HEK293 (cell line): ENCODE results near the gene TMEM106C.

ENCODE experiments used
- EGR2 ChIP-seq: fragments of 450-650 bp; formaldehyde crosslinking; IDR thresholded peaks from 2 replicates; pipeline ENCODE4 v1.5.1; 2016; ENCODE audit warnings: low read depth, missing biosample characterization, missing genetic modification characterization
- GLIS2 ChIP-seq: fragments of 450-650 bp; formaldehyde crosslinking; IDR thresholded peaks from 2 replicates; pipeline ENCODE4 v1.5.1; 2016; ENCODE audit warnings: missing biosample characterization, missing genetic modification characterization
- HOXA7 ChIP-seq: sonication (generic); formaldehyde crosslinking; IDR thresholded peaks from 2 replicates; pipeline ENCODE4 v1.8.1; 2022; ENCODE audit warnings: missing genetic modification reagents, borderline replicate concordance
- INSM2 ChIP-seq: fragments of 450-650 bp; formaldehyde crosslinking; IDR thresholded peaks from 2 replicates; pipeline ENCODE4 v1.5.1; 2016; ENCODE audit warnings: missing biosample characterization, missing genetic modification characterization
- KLF1 ChIP-seq: fragments of 450-650 bp; formaldehyde crosslinking; IDR thresholded peaks from 2 replicates; pipeline ENCODE4 v1.5.1; 2016; ENCODE audit warnings: missing biosample characterization, missing genetic modification characterization
- MEIS1 ChIP-seq: sonication (generic); formaldehyde crosslinking; IDR thresholded peaks from 2 replicates; pipeline ENCODE4 v1.8.1; 2022; ENCODE audit warnings: missing genetic modification reagents, mild to moderate bottlenecking, borderline replicate concordance
- MZF1 ChIP-seq: fragments of 450-650 bp; formaldehyde crosslinking; IDR thresholded peaks from 2 replicates; pipeline ENCODE4 v1.5.1; 2017; ENCODE audit warnings: missing biosample characterization, missing genetic modification characterization, borderline replicate concordance
- OVOL3 ChIP-seq: fragments of 450-650 bp; formaldehyde crosslinking; IDR thresholded peaks from 2 replicates; pipeline ENCODE4 v1.5.1; 2016; ENCODE audit warnings: missing biosample characterization, missing genetic modification characterization
- PRDM1 ChIP-seq: fragments of 450-650 bp; formaldehyde crosslinking; IDR thresholded peaks from 2 replicates; pipeline ENCODE4; 2016; ENCODE audit warnings: missing biosample characterization, missing genetic modification characterization
- ZBTB10 ChIP-seq: fragments of 450-650 bp; formaldehyde crosslinking; IDR thresholded peaks from 2 replicates; pipeline ENCODE4 v1.5.1; 2016; ENCODE audit warnings: missing biosample characterization, missing genetic modification characterization
- ZBTB48 ChIP-seq: fragments of 450-650 bp; formaldehyde crosslinking; IDR thresholded peaks from 2 replicates; pipeline ENCODE4 v1.5.1; 2016; ENCODE audit warnings: missing biosample characterization, missing genetic modification characterization
- ZBTB6 ChIP-seq: fragments of 450-650 bp; formaldehyde crosslinking; IDR thresholded peaks from 2 replicates; pipeline ENCODE4 v1.5.1; 2017; ENCODE audit warnings: missing biosample characterization, missing genetic modification characterization
- ZNF112 ChIP-seq: fragments of 450-650 bp; formaldehyde crosslinking; IDR thresholded peaks from 2 replicates; pipeline ENCODE4 v1.5.0; 2017; ENCODE audit warnings: missing biosample characterization, missing genetic modification characterization
- ZNF114 ChIP-seq: fragments of 450-650 bp; formaldehyde crosslinking; IDR thresholded peaks from 2 replicates; pipeline ENCODE4 v1.5.0; 2017; ENCODE audit warnings: missing biosample characterization, missing genetic modification characterization
- ZNF184 ChIP-seq: fragments of 450-650 bp; IDR thresholded peaks from 2 replicates; pipeline ENCODE4 v1.5.1; 2018; ENCODE audit warnings: missing biosample characterization, mild to moderate bottlenecking, missing genetic modification characterization
- ZNF24 ChIP-seq: fragments of 450-650 bp; formaldehyde crosslinking; IDR thresholded peaks from 2 replicates; pipeline ENCODE4 v1.5.1; 2016; ENCODE audit warnings: missing biosample characterization, missing genetic modification characterization
- ZNF366 ChIP-seq: fragments of 450-650 bp; formaldehyde crosslinking; conservative IDR thresholded peaks from 2 replicates; pipeline ENCODE4 v1.5.1; 2016; ENCODE audit warnings: missing biosample characterization, missing genetic modification characterization
- ZNF391 ChIP-seq: fragments of 450-650 bp; formaldehyde crosslinking; IDR thresholded peaks from 2 replicates; pipeline ENCODE4 v1.5.1; 2016; ENCODE audit warnings: low read depth, missing biosample characterization, missing genetic modification characterization, borderline replicate concordance
- ZNF423 ChIP-seq: fragments of 450-650 bp; formaldehyde crosslinking; IDR thresholded peaks from 2 replicates; pipeline ENCODE4 v1.5.1; 2016; ENCODE audit warnings: missing biosample characterization, missing genetic modification characterization
- ZNF449 ChIP-seq: fragments of 450-650 bp; formaldehyde crosslinking; IDR thresholded peaks from 2 replicates; pipeline ENCODE4 v1.5.1; 2017; ENCODE audit warnings: missing biosample characterization, mild to moderate bottlenecking, missing genetic modification characterization, moderate library complexity
- ZNF513 ChIP-seq: fragments of 450-650 bp; IDR thresholded peaks from 2 replicates; pipeline ENCODE4 v1.5.1; 2018; ENCODE audit warnings: missing biosample characterization, missing genetic modification characterization
- ZNF521 ChIP-seq: fragments of 450-650 bp; formaldehyde crosslinking; IDR thresholded peaks from 2 replicates; pipeline ENCODE4 v1.5.1; 2017; ENCODE audit warnings: missing biosample characterization, mild to moderate bottlenecking, missing genetic modification characterization
- ZNF571 ChIP-seq: fragments of 450-650 bp; formaldehyde crosslinking; IDR thresholded peaks from 2 replicates; pipeline ENCODE4 v1.5.0; 2017; ENCODE audit warnings: missing biosample characterization, missing genetic modification characterization
- ZNF596 ChIP-seq: fragments of 450-650 bp; IDR thresholded peaks from 2 replicates; pipeline ENCODE4 v1.5.0; 2018; ENCODE audit warnings: missing biosample characterization, mild to moderate bottlenecking, missing genetic modification characterization, moderate library complexity
- ZNF610 ChIP-seq: fragments of 450-650 bp; formaldehyde crosslinking; IDR thresholded peaks from 2 replicates; pipeline ENCODE4 v1.5.1; 2016; ENCODE audit warnings: missing biosample characterization, missing genetic modification characterization, borderline replicate concordance
- ZNF639 ChIP-seq: fragments of 450-650 bp; formaldehyde crosslinking; IDR thresholded peaks from 2 replicates; pipeline ENCODE4 v1.5.1; 2016; ENCODE audit warnings: missing biosample characterization, missing genetic modification characterization
- ZNF747 ChIP-seq: fragments of 450-650 bp; formaldehyde crosslinking; IDR thresholded peaks from 2 replicates; pipeline ENCODE4 v1.5.1; 2016; ENCODE audit warnings: missing biosample characterization, missing genetic modification characterization
- ZSCAN23 ChIP-seq: fragments of 450-650 bp; formaldehyde crosslinking; IDR thresholded peaks from 2 replicates; pipeline ENCODE4 v1.5.1; 2016; ENCODE audit warnings: missing biosample characterization, missing genetic modification characterization
- TF ChIP-seq, protein P1 (sequence below): fragments of 450-650 bp; formaldehyde crosslinking; IDR thresholded peaks from 2 replicates; pipeline ENCODE4 v1.5.1; 2016; ENCODE audit warnings: missing biosample characterization, missing genetic modification characterization

The TMEM106C gene

GRCh38 chr12:48000878-48001504, 37.6 kb downstream of the TMEM106C start (continued):
- TF ChIP-seq ZNF639 (tag by site-specific recombination), result no peak
- TF ChIP-seq ZNF571 (tag by site-specific recombination), result no peak
- TF ChIP-seq ZBTB10, result no peak; the same call in 1 of the 2 replicates
- TF ChIP-seq MEIS1 (CRISPR knock-in tag), result no peak
- TF ChIP-seq ZNF747, result no peak
- TF ChIP-seq INSM2 (tag by site-specific recombination), result no peak
- TF ChIP-seq EGR2 (tag by site-specific recombination), result peak; percentile 62
- no peak for TF ChIP-seq ZNF391 (tag by site-specific recombination)
- TF ChIP-seq ZBTB48 (tag by site-specific recombination), result peak; percentile 8; the same call in 1 of the 2 replicates
- no peak for TF ChIP-seq ZNF596 (tag by site-specific recombination)
- 0 out of 2 replicates have a peak, but pooled peaks have one; percentile 18 for TF ChIP-seq ZNF610
- no peak for TF ChIP-seq ZNF114
- TF ChIP-seq PRDM1 (tag by site-specific recombination), result peak; percentile 84
- peak; percentile 76 for TF ChIP-seq ZBTB6 (tag by site-specific recombination)
- TF ChIP-seq OVOL3, result no peak
- no peak for TF ChIP-seq ZNF513 (tag by site-specific recombination)
- TF ChIP-seq ZNF449, result peak; percentile 99
- no peak for TF ChIP-seq KLF1 (tag by site-specific recombination)
- TF ChIP-seq GLIS2 (tag by site-specific recombination), result no peak
- TF ChIP-seq ZNF423 (tag by site-specific recombination), result peak; percentile 34; the same call in 1 of the 2 replicates
- no peak for TF ChIP-seq ZNF112 (tag by site-specific recombination)
- no peak for TF ChIP-seq ZSCAN23 (tag by site-specific recombination)
- TF ChIP-seq MZF1 (tag by site-specific recombination), result peak; percentile 99
- no peak for TF ChIP-seq ZNF184 (tag by site-specific recombination)
- peak; percentile 82; the same call in 1 of the 2 replicates for TF ChIP-seq ZNF366
- no peak for TF ChIP-seq HOXA7
- no peak for TF ChIP-seq ZNF521 (tag by site-specific recombination)
- no peak for TF ChIP-seq ZNF24 (tag by site-specific recombination)
- TF ChIP-seq, protein P1, sequence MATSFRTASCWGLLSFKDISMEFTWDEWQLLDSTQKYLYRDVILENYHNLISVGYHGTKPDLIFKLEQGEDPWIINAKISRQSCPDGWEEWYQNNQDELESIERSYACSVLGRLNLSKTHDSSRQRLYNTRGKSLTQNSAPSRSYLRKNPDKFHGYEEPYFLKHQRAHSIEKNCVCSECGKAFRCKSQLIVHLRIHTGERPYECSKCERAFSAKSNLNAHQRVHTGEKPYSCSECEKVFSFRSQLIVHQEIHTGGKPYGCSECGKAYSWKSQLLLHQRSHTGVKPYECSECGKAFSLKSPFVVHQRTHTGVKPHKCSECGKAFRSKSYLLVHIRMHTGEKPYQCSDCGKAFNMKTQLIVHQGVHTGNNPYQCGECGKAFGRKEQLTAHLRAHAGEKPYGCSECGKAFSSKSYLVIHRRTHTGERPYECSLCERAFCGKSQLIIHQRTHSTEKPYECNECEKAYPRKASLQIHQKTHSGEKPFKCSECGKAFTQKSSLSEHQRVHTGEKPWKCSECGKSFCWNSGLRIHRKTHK (tag by site-specific recombination), result no peak
